Kidney glomerular epithelial cell (primary cell): ENCODE measurements around the gene MYORG.

Source experiments
- DNase-seq: peaks from one replicate; lab custom pipeline; 2025; lab: John Stamatoyannopoulos, UW

Gene MYORG

GRCh38 chr9:34376596-34377403 lies at the start of gene MYORG:
Gene MYORG, minus strand, starts transcription at chr9:34376898. Its CDS starts 3,955 bp downstream, at chr9:34372943.
- peak; percentile 91 for DNase-seq

GRCh38 chr9:34419716-34420504 lies 43.2 kb upstream of the MYORG start:
- no peak for DNase-seq

- DNase-seq = no peak
Measured at GRCh38 chr9:34417734-34418133, 41.0 kb upstream of the MYORG start.

- peak; percentile 18 for DNase-seq
Measured at GRCh38 chr9:34413231-34413852, 36.6 kb upstream of the MYORG start.

GRCh38 chr9:34412336-34412735 lies 35.6 kb upstream of the MYORG start:
- no peak for DNase-seq

GRCh38 chr9:34409154-34409553 lies 32.5 kb upstream of the MYORG start:
- no peak for DNase-seq

- DNase-seq = no peak
Measured at GRCh38 chr9:34408173-34408572, 31.5 kb upstream of the MYORG start.

GRCh38 chr9:34406219-34406618 lies 29.5 kb upstream of the MYORG start:
- no peak for DNase-seq

- no peak for DNase-seq
Measured at GRCh38 chr9:34405719-34406118, 29.0 kb upstream of the MYORG start.

- DNase-seq = peak; percentile 53
Measured at GRCh38 chr9:34403554-34404380, 27.1 kb upstream of the MYORG start.

- no peak for DNase-seq
Measured at GRCh38 chr9:34400686-34401602, 24.2 kb upstream of the MYORG start.

- no peak for DNase-seq
Measured at GRCh38 chr9:34400275-34400674, 23.6 kb upstream of the MYORG start.

- no peak for DNase-seq
Measured at GRCh38 chr9:34399729-34400128, 23.0 kb upstream of the MYORG start.

- DNase-seq = no peak
Measured at GRCh38 chr9:34398875-34399274, 22.2 kb upstream of the MYORG start.

- no peak for DNase-seq
Measured at GRCh38 chr9:34396276-34397214, 19.8 kb upstream of the MYORG start.

GRCh38 chr9:34392511-34392910 lies 15.8 kb upstream of the MYORG start:
- DNase-seq = no peak

- DNase-seq = no peak
Measured at GRCh38 chr9:34387239-34387638, 10.5 kb upstream of the MYORG start.

- no peak for DNase-seq
Measured at GRCh38 chr9:34386656-34387055, 10.0 kb upstream of the MYORG start.

GRCh38 chr9:34385561-34386230 lies 9.0 kb upstream of the MYORG start:
- DNase-seq = no peak
